Measurements from ENCODE around the gene GABRR1. TPM values are rescaled to one million over a fixed set of nuclear protein-coding genes. Genes with fewer than 3 reads are reported as not detected.
A peak's percentile ranks its signal among the peaks of the same experiment; 100 is the strongest.

Gene GABRR1
- total RNA-seq, 1 donor from 2014 or later = not detected

GRCh38 chr6:89162047-89162371 lies 55.1 kb downstream of the GABRR1 start:
- Histone ChIP-seq H3K9me3 (no peaks in the 10 kb centered on the region), H3K4me1 (no peaks in the 10 kb centered on the region), H3K4me3 (no peak overlapping the region), H3K27me3 (no peaks in the 10 kb centered on the region), H3K27ac (peak overlapping the region; percentile 31), H3K36me3 (peaks cover 0 to 29% of the 10 kb centered on the region in 2 donors)
- no peak for TF ChIP-seq POLR2A (IDR thresholded peaks at IDR 0.05)
- TF ChIP-seq, protein P1, sequence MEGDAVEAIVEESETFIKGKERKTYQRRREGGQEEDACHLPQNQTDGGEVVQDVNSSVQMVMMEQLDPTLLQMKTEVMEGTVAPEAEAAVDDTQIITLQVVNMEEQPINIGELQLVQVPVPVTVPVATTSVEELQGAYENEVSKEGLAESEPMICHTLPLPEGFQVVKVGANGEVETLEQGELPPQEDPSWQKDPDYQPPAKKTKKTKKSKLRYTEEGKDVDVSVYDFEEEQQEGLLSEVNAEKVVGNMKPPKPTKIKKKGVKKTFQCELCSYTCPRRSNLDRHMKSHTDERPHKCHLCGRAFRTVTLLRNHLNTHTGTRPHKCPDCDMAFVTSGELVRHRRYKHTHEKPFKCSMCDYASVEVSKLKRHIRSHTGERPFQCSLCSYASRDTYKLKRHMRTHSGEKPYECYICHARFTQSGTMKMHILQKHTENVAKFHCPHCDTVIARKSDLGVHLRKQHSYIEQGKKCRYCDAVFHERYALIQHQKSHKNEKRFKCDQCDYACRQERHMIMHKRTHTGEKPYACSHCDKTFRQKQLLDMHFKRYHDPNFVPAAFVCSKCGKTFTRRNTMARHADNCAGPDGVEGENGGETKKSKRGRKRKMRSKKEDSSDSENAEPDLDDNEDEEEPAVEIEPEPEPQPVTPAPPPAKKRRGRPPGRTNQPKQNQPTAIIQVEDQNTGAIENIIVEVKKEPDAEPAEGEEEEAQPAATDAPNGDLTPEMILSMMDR (IDR thresholded peaks at IDR 0.05) = no peak
- TF ChIP-seq POLR2AphosphoS5 (IDR thresholded peaks at IDR 0.05; ENCODE audit: insufficient read depth in 1 of 2, low read depth in 1 of 2) = peak in 1 of 2 donors; percentile 27
- intact Hi-C loops (cut with DNase I) = no loop called here
- DNase-seq (ENCODE audit: extremely low spot score in 2 of 2) = no peak

DNA sequence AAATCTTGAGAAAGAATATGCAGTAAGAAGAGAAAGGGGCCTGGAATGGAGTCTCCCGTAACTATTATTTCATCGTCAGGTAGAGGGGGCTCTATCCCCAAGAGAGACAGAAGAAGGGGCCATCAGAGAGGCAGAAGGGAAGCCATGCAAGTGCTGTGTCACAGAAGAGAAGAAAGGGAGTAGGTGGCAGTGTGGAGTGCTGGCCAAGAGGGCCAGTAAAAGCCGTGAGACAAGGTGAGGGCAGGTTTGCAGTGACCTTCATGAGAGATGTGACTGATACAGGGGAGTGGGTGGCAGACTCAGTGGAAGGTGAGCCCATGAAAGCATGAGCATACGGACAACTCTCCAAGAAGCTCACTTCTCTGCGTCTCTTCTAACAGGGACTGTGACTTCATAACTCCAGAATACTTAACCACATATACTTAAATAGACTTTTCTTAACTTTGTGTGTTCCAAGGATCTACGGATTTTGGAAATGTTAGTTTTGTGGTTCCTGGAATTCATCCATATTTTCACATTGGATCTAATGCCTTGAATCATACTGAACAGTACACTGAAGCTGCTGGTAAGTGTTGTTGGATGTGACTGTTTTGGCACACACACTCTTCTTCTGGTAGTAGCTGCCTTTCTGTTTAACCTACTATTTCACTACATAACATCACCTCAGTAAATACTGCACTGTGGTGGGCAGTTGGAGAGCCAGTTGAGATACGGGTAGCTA lies 55.7 kb downstream of the GABRR1 start:
- H3K9me3 ChIP-seq = no peaks in the 10 kb centered on the region
- peak overlapping the region; percentile 31 for H3K27ac ChIP-seq
- H3K27me3 ChIP-seq = no peaks in the 10 kb centered on the region
- DNase-seq (ENCODE audit: extremely low spot score in 2 of 2) = no peak
- peaks cover 0 to 29% of the 10 kb centered on the region in 2 donors for H3K36me3 ChIP-seq
- intact Hi-C loops (cut with DNase I) = no loop called here
- no peak for TF ChIP-seq POLR2AphosphoS5 (IDR thresholded peaks at IDR 0.05; ENCODE audit: insufficient read depth in 1 of 2, low read depth in 1 of 2)
- TF ChIP-seq, protein P1 (IDR thresholded peaks at IDR 0.05) = no peak
- TF ChIP-seq POLR2A (IDR thresholded peaks at IDR 0.05) = no peak
- H3K4me3 ChIP-seq = no peak overlapping the region
- no peaks in the 10 kb centered on the region for H3K4me1 ChIP-seq

- no peaks in the 10 kb centered on the region for H3K27me3 ChIP-seq
- DNase-seq (ENCODE audit: extremely low spot score in 2 of 2) = no peak
- no peaks in the 10 kb centered on the region for H3K4me1 ChIP-seq
- no peak overlapping the region for H3K27ac ChIP-seq
- TF ChIP-seq POLR2AphosphoS5 (IDR thresholded peaks at IDR 0.05; ENCODE audit: insufficient read depth in 1 of 2, low read depth in 1 of 2) = no peak
- intact Hi-C loops (cut with DNase I) = no loop called here
- H3K36me3 ChIP-seq = peaks cover 0 to 29% of the 10 kb centered on the region in 2 donors
- no peaks in the 10 kb centered on the region for H3K9me3 ChIP-seq
- H3K4me3 ChIP-seq = no peak overlapping the region
Measured at GRCh38 chr6:89160331-89161092, 56.6 kb downstream of the GABRR1 start.

- intact Hi-C loops (cut with DNase I) = no loop called here
Measured at GRCh38 chr6:89154131-89154530, 63.0 kb downstream of the GABRR1 start.

DNA sequence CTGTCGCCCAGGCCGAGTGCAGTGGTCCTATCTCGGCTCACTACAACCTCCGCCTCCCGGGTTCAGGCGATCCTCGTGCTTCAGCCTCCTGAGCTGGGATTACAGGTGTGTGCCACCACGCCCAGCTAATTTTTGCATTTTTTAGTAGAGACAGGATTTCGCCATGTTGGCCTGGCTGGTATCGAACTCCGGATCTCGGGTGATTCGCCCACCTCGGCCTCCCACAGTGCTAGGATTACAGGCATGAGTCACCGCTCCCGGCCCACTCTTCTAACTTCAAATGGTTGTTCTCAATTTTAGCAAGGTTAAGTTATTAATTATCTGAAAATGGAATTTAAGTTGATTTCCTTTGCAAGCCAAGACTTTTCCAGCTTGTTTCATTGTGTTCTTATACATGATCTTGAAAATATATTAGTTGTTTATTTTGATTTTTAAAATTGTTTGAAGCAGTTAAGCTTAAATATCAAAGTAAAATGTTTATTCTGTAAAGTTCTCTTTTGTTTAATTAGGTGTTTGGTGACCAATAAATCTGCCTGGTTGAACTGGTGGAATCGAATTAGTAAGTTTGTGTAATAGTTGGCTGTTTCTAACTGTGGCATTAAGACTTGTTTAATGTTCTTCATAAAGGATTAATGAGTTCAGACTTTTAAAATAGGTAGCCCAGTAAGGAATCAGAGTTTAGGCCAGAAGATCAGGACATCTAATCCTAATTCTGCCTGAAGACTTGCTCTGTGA lies 69.0 kb downstream of the GABRR1 start:
- H3K4me3 ChIP-seq = no peak overlapping the region

More at GRCh38 chr6:89154131-89154530, 63.0 kb downstream of the GABRR1 start:
- H3K4me3 ChIP-seq = no peak overlapping the region
- no peaks in the 10 kb centered on the region for H3K27me3 ChIP-seq
- H3K36me3 ChIP-seq = peaks cover 0 to 6% of the 10 kb centered on the region in 2 donors
- H3K4me1 ChIP-seq = peaks cover under 1% of the 10 kb centered on the region
- TF ChIP-seq POLR2AphosphoS5 (IDR thresholded peaks at IDR 0.05; ENCODE audit: insufficient read depth in 1 of 2, low read depth in 1 of 2) (no peak), POLR2A (IDR thresholded peaks at IDR 0.05) (no peak)
- TF ChIP-seq, protein P1 (IDR thresholded peaks at IDR 0.05) = no peak
- DNase-seq (ENCODE audit: extremely low spot score in 2 of 2) = no peak
- H3K9me3 ChIP-seq = no peaks in the 10 kb centered on the region
- H3K27ac ChIP-seq = no peak overlapping the region

More for the DNA sequence above, 69.0 kb downstream of the GABRR1 start:
- Histone ChIP-seq H3K4me1 (peaks cover 34% of the 10 kb centered on the region), H3K36me3 (no peaks in the 10 kb centered on the region), H3K9me3 (no peaks in the 10 kb centered on the region), H3K27me3 (no peaks in the 10 kb centered on the region), H3K27ac (no peak overlapping the region)
- TF ChIP-seq POLR2AphosphoS5 (IDR thresholded peaks at IDR 0.05; ENCODE audit: insufficient read depth in 1 of 2, low read depth in 1 of 2) (no peak), POLR2A (IDR thresholded peaks at IDR 0.05) (no peak)
- TF ChIP-seq, protein P1 (IDR thresholded peaks at IDR 0.05) = no peak
- intact Hi-C loops (cut with DNase I) = no loop called here
- no peak for DNase-seq (ENCODE audit: extremely low spot score in 2 of 2)

All from vagina (tissue), 2 donors.